HUDEP-2 (cell line): Measurements from ENCODE around the gene BACH2.

Experiments used
- DNase-seq, 76 experiments: peaks; one replicate each; lab custom pipeline; 2025; ENCODE audit not compliant: unreplicated experiment in 76 of 76; lab: John Stamatoyannopoulos, UW

Gene BACH2

GRCh38 chr6:90249034-90249433, 47.6 kb downstream of the BACH2 start:
- no peak for DNase-seq

- no peak for DNase-seq
Measured at GRCh38 chr6:90247262-90247661, 49.4 kb downstream of the BACH2 start.

GRCh38 chr6:90241229-90241880, 55.3 kb downstream of the BACH2 start:
- DNase-seq = no peak

GRCh38 chr6:90238496-90239266, 58.0 kb downstream of the BACH2 start:
- DNase-seq = no peak

DNA sequence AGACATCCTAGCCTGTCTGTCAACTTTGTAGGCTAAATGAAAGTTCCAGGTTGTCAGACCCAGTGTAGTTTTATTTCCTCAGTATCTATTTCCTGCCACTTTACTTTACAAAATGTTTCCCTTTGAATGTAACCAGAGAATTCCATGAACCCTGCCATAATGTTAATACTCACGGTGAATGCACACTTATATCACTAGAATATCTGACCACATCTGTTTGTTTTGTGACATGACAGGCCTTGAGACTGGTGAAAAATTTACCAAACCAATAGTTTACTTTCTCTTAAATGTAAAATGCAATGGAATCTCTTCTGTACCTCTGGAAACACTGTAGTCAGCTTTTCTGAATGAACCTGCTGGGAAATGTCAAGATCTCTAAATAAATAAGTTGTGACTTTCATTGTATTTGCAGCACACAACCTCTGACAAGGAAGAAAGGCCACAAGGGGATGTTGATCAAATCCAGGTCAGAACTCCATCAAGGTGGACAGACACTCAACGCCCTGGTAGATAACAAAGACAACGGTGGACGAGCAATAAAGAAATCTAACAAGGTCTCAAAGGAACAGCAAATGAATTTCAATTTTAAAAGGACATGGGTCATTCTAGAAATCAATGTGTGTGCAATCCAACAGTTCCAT, 59.2 kb downstream of the BACH2 start:
- no peak for DNase-seq

DNA sequence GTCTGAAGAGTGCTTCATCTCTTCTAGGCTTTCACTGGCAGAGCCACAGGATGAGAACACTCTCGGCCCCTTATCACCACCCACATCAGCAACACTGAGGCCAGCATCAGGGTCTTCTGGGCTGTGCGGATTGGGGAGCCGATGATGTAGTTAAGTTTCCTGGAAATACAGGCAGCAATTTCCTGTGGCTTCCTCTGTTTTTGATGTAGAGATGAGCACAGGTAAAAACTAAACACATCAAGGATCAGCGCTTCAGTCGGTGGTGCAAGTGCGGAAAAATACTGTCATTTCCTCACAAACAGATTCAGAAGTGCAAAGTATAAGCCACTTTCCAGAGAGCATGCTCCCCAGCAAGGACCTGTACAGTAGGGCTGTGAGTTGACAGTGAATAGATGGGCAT, 62.6 kb downstream of the BACH2 start:
- DNase-seq = no peak

DNA sequence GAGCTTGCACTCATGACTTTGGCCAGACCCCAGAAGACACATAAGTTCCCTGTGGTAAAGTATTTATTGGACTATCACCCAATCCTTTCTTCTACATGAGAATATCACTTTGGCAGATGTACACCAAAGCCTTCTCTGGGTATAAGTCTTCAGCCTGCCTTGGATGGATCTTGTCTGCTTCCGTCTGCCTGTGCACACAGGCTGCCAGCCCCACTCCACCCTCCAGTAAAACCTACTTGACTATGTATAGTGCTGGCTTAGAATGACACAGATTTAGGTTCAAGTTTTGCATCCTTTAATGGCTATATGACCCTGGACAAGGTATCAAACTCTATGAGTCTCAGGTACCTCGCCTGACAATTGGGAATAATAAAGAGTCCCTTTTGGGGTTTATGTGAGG, 63.4 kb downstream of the BACH2 start:
- DNase-seq = no peak

GRCh38 chr6:90231798-90232197, 64.8 kb downstream of the BACH2 start:
- no peak for DNase-seq

GRCh38 chr6:90231308-90231707, 65.3 kb downstream of the BACH2 start:
- DNase-seq = no peak

- no peak for DNase-seq
Measured at GRCh38 chr6:90230548-90231215, 66.0 kb downstream of the BACH2 start.

GRCh38 chr6:90229331-90230010, 67.2 kb downstream of the BACH2 start:
- no peak for DNase-seq

DNA sequence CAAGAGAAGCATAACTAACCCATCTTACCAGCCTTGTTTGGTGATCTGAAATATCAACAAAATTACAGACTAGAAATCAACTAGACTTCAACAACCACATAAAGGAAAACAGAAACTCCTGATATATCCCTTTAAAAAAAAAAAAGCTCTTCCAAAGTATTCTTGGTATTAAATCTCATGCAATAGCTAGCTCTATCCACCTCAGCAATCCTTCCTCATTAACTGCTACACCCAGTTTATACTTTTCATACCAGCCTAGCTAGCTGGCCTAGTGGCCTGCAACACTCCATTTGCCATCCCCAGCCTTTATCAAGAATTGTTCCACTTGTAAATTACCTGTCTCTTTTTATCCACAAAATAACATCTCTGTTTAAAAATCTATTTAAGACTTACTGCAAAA, 69.0 kb downstream of the BACH2 start:
- no peak for DNase-seq

DNA sequence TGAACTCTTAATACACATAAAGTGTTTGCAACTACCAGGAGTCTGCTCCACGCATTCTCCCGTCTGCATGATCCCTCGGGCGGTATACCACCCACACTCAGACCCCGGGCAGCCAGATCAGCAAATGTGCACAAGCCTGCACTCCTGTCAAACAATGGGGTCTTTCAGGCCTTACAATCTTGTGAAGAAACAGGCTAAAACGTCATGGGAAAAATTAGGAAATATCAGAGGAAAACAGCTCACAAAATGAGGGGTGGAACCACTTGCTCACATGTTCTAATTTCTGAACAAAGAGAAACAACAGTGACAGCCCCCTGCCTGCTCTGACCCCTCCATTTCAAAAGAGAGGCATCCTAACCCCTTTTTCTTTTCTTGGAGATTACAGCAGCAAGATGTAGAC, 69.4 kb downstream of the BACH2 start:
- DNase-seq = no peak

DNA sequence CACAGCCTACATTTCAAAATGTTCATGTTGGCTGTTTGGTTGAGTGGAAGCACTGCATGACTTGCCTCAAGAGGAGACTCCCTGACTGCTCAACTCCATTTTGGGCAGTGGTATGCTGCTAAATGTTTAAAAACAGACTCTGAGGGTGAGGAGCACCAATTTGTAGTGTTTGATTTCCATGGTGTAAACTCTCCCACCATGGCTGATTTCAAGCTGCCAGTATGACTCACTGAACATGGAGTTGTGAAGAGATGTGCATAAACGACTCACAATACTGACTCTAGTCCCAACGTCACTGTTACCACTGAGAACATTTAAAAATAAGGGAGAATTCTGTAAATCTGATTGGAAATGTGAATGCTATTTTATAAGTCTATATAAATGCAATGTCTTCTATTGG, 70.4 kb downstream of the BACH2 start:
- no peak for DNase-seq

GRCh38 chr6:90224196-90224595, 72.4 kb downstream of the BACH2 start:
- DNase-seq = no peak

- DNase-seq = no peak
Measured at GRCh38 chr6:90222724-90223198, 73.9 kb downstream of the BACH2 start.

GRCh38 chr6:90222008-90222407, 74.6 kb downstream of the BACH2 start:
- DNase-seq = no peak

- DNase-seq = no peak
Measured at GRCh38 chr6:90221403-90221802, 75.2 kb downstream of the BACH2 start.

- DNase-seq = no peak
Measured at GRCh38 chr6:90220273-90220672, 76.4 kb downstream of the BACH2 start.

- DNase-seq = no peak
Measured at GRCh38 chr6:90219209-90219985, 77.2 kb downstream of the BACH2 start.
